ENCODE measurements around the gene EBP.

Gene EBP

GRCh38 chrX:48521353-48522243 lies at the start of gene EBP:
Gene EBP, plus strand, starts transcription at chrX:48521808. Its CDS starts 1,964 bp downstream, at chrX:48523772.
- peak; percentile 91 for DNase-seq

DNA sequence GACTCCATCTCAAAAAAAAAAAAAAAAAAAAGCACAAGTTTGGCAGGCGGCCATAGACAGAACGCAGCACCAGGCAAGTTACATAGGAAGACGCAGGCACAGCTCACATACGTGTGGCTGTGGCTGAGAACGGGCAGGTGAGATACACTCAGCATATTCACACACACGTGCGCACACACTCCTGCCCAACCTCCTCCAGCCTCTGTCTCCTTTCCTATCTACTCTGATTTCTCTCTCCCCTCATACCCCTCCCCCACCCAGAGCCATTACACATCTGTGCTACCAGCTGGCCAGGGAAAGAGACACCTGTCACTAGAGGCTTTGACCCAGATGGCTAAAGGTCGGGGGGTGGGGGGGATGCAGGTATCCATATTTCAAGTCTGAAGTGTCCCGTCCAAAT lies 49.4 kb upstream of the EBP start:
- no peak for DNase-seq

DNA sequence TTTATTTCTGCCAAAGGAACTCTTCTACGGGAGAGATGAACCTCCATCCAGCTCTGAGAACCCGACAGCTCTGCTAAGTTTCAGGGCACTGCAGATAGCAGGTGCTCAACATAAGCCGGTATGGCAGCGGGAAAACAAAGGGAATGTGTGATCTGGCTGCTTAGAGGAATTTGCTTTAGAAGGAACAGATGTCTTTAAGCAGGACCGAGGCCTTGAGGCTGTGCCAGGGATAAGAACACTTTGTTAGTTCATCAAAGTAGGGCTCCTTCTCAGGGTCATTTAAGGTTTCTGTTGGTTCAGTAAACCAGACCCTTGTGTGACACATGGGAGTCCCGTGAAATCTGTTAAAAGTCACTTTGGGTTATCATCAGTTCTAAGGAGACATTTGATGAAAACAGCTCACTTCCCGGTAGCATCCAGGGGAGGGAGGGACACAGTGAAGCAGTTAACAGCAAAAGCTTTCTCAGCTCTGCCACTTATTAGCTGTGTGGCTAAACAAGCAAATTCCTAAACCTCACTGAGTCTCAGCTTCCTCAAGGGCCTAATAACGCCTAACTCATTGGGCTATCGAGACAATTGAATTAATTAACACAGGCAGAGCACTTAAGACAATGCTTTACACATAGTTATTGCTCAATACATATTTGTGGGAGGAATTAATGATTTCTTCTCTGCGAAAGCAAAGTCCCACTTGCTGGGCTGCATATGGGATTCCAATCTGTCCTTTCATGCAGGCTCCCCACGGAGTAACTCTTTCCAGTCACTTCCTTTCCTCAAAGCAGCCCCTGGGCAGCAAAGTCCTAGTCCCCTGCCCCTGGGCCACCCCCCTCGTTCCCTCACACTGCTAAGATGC lies 48.5 kb upstream of the EBP start:
- no peak for DNase-seq

DNA sequence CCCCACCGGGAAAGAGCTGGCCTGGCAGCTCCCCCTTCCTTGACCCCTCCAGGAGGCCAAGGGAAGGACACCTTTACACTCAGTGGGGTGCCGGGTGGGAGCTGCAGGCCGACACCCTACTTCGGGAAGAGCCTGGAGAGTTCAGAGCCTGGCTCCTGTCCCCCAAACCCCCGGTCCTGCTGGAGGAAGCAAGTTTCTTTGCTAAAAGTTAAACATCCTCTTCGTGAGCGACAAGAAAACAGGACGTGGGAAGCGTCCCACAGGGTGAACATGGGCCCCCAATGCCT lies 48.0 kb upstream of the EBP start:
- DNase-seq, result no peak

GRCh38 chrX:48474127-48474526 lies 47.5 kb upstream of the EBP start:
- no peak for DNase-seq

DNA sequence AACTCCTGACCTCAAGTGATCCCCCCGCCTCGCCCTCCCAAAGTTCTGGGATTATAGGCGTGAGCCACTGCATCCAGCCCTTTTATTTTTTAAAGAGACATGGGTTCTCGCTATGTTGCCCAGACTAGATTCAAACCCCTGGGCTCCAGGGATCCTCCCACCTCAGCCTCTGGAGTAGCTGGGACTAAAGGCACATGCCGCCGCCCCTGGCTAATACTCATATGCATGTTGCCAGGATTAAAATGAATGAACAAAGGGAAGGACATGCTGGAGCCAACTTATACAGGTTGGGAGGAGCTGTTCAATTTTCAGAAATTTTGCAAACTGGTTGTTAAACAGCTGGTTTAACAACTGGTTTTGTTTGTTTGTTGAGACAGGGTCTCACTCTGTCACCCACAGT lies 47.0 kb upstream of the EBP start:
- DNase-seq, result no peak

DNA sequence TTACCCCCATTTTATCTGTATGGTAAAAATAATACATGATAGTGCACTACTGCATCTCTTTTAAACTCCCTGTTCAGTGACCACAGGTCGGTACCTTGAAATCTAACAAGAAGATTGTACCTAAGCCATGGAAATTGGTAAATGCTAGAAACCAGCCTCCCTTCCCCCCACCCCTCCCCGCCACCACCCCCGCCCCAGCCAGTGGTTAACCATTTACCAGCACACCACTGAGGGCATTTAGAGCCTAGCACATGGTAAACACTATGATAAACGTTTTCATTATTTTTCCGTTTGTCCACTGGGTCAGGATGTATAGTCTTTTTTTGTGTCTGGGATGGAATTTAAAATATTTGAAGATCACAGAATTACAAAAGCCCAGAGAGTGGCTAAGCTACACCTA lies 46.3 kb upstream of the EBP start:
- no peak for DNase-seq

- DNase-seq, result peak; percentile 82
Measured at GRCh38 chrX:48475774-48476577, 45.6 kb upstream of the EBP start, which contains the start of gene FTSJ1. Gene FTSJ1, plus strand, starts transcription at chrX:48476199. Its CDS starts 1,849 bp downstream, at chrX:48478048.

GRCh38 chrX:48476919-48477318 lies 44.7 kb upstream of the EBP start:
- DNase-seq, result no peak

GRCh38 chrX:48477960-48478755 lies 43.5 kb upstream of the EBP start:
- DNase-seq, result no peak

- no peak for DNase-seq
Measured at GRCh38 chrX:48478806-48479205, 42.8 kb upstream of the EBP start.

- DNase-seq, result no peak
Measured at GRCh38 chrX:48480142-48480541, 41.5 kb upstream of the EBP start.

- no peak for DNase-seq
Measured at GRCh38 chrX:48480583-48480982, 41.0 kb upstream of the EBP start.

DNA sequence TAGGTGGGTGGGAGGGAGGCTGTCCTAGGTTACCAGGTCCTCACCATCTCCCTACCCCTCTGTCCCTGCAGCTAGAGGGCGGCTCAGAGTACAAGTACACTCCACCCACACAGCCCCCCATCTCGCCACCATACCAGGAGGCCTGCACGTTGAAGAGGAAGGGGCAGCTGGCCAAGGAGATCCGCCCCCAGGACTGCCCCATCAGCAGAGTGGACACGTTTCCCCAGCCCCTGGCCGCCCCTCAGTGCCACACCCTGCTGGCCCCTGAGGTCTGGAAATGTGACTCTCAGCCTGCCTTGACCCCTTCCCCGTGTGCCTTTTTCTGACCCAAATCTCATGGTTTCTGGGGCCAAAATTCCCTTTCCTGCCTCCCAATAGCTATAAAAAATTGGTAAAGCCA lies 39.1 kb upstream of the EBP start:
- no peak for DNase-seq

DNA sequence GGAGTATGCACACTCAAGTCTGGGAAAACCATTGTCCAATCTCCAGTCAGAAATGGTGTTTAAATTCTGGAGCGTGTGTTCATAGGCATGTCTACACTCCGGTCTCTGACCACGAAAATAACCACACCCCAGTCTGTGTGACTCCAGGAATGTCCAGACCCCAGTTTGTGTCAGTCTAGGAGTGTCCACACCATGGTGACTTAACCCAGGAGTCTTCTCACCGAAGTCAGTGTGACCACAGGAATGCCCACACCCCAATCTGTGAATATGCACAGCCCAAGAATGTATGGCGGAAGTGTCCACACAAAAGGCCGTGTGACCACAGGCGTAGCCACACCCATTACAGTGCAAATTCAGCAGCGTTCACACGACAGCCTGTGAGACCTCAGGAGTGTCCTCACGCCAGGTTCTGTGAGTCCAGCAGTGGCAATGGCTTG lies 34.2 kb upstream of the EBP start:
- DNase-seq, result no peak

DNA sequence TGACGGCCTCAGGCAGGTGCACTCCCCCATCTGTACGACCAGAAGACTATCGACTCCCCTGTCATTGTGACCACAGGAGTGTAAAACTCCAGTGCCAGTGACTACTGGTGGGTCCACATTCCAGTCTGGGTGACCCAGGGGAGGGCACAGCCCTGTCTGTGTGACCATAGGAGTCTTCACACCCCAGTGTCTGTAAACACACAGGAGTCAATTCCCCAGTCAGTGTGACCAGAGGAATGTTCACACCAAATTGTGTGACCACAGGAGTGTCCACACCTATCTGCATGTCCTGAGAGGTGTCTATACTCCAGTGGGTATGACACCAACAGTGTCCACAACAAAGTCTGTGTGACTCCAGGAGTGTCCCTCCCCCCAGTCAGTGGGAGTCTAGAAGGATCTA lies 33.6 kb upstream of the EBP start:
- DNase-seq, result no peak

- DNase-seq, result no peak
Measured at GRCh38 chrX:48489296-48489695, 32.3 kb upstream of the EBP start.

DNA sequence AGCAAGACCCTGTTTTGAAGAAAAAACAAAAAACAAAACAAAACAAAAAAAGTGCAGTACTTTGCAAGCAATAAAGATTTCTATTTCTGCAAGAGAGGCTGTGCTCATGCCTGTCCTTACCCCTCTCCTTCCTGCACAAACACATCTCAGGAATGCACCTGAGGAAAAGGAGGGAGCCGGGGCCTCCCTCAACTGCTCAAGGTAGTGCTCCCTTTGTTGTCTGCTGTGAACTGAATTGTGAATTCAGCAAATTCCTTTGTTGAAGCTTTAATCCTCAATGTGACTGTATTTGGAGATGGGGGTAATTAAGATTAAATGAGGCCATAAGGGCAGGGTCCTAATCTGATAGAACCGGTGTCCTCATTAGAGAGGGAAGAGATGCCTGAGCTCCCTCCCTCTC lies 31.7 kb upstream of the EBP start:
- no peak for DNase-seq

DNA sequence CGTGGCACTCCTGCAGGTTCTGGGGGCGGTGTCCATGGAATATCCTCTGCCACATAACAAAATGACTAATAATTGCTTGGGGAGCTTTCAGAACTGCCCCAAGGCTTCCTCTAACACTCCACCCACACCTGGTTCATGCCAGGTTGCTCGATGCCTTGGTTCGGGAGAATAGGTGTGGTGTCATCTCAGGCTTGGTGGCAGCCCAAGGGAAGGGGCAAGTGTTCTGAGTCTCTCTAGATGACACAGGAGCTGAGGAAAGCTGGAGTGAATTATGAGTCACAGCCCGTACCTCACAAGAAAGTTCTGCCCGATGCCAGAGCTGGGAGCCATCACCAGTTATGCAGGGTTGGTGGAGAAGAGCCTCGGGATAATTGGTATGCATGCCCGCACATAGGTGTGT lies 30.9 kb upstream of the EBP start:
- DNase-seq, result no peak

- DNase-seq, result no peak
Measured at GRCh38 chrX:48491809-48492208, 29.8 kb upstream of the EBP start.

DNA sequence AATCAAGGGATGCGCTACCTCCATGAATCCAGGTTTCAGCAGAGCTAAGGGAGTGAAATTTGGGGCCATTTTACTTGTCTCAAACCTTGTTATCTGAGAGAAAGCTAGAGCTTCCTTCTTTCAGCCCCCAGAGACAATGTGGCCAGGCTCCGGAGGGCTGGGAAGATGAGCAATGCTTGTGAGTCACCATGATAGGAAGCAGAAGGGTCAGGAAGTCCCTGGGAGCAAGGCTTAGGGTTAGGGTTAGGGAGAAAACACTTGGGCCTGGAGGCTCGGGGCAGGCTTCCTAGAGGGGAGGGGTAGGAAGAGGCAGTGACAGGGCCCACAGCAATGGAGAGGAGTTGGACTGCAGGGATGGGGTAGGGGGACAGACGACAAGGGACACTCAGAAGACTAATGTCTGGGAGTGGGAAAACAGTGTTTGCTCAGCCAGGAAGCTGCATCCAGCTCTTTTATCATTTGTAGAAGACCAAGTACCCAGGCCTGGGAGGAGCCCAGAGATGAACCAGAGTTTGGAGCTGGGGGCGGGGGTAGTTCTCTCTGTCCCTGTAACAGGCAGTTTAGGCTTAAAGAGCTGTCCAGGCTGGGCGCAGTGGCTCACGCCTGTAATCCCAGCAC lies 29.2 kb upstream of the EBP start:
- no peak for DNase-seq

GRCh38 chrX:48493890-48494364 lies 27.7 kb upstream of the EBP start:
- DNase-seq, result no peak

Measured in activated gamma-delta T cell treated with Interleukin-2 at 50 U/mL for 16 hours (primary cell).